SU-DHL-6 (cell line): ENCODE data around the gene DNASE1L1.

ENCODE experiments used
- CTCF ChIP-seq: fragments of 200-600 bp; sonication (generic); IDR thresholded peaks from one replicate; pipeline ENCODE4 v1.5.1; 2017; ENCODE audit warnings: antibody characterized with exemption, mild to moderate bottlenecking, low read length, moderate library complexity; ENCODE audit not compliant: insufficient read depth, poor library complexity, severe bottlenecking
- EZH2phosphoT487 ChIP-seq: fragments of 200-600 bp; sonication (generic), shearing (Covaris generic); conservative IDR thresholded peaks from 2 replicates; pipeline ENCODE4 v1.6.1; 2018; ENCODE audit warnings: mild to moderate bottlenecking, antibody characterized with exemption, low read length, moderate library complexity, mixed read lengths

DNA sequence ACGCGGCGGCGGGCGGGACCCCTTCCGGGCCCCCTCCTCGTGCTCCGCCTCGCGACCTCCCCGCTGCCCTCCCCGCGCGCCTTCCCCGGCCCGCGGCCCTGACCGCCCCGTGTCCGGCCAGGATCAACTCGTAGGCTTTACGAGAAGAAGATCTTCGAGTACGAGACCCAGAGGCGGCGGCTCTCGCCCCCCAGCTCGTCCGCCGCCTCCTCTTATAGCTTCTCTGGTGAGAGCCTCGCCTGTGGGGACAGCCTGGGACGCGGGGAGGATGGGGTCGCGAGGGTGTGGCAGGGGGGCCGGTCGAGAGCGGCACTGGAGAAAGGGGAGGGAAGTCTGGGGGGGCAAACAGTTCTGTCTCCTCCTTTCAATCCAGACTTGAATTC, 29.5 kb downstream of the DNASE1L1 start:
- TF ChIP-seq CTCF = no peak
- TF ChIP-seq EZH2phosphoT487 = no peak
